PC-3 (cell line): ENCODE results near the gene SLC25A11.

ENCODE experiments used
- CTCF ChIP-seq: fragments of 300-600 bp; sonication (generic); conservative IDR thresholded peaks from 2 replicates; pipeline ENCODE4 v1.5.1; 2017; ENCODE audit warnings: antibody characterized with exemption, low read depth, mild to moderate bottlenecking, low read length
- EZH2 ChIP-seq: fragments of 300-600 bp; sonication (generic); IDR thresholded peaks from one replicate; pipeline ENCODE4 v1.6.1; 2017; ENCODE audit warnings: antibody characterized with exemption, mild to moderate bottlenecking, low read length; ENCODE audit not compliant: unreplicated experiment
- EZH2phosphoT487 ChIP-seq: fragments of 300-600 bp; sonication (generic); IDR thresholded peaks from 2 replicates; pipeline ENCODE4 v1.6.1; 2018; ENCODE audit warnings: mild to moderate bottlenecking, antibody characterized with exemption, low read length, borderline replicate concordance

- TF ChIP-seq CTCF (no peak), EZH2phosphoT487 (no peak), EZH2 (no peak)
Observed at GRCh38 chr17:4965311-4965986, 25.6 kb upstream of the SLC25A11 start.
